ENCODE measurements around the gene KIAA0586.

The KIAA0586 gene

GRCh38 chr14:58540749-58541632 lies 113.5 kb downstream of the KIAA0586 start:
- Mint-ChIP-seq H3K27me3 (no peaks in the 10 kb centered on the region), H3K4me3 (no peak overlapping the region), H3K36me3 (ENCODE audit: insufficient read depth) (peaks cover 2% of the 10 kb centered on the region), H3K9me3 (no peaks in the 10 kb centered on the region), H3K27ac (no peak overlapping the region), H3K4me1 (ENCODE audit: low read depth in 2 of 2) (no peaks in the 10 kb centered on the region)
- DNase-seq (no peak), ATAC-seq (replicated peaks) (no peak)

- H3K27ac Mint-ChIP-seq = no peak overlapping the region
- no peaks in the 10 kb centered on the region for H3K4me1 Mint-ChIP-seq (ENCODE audit: low read depth in 2 of 2)
- ATAC-seq (replicated peaks) = no peak
- H3K9me3 Mint-ChIP-seq = no peaks in the 10 kb centered on the region
- H3K4me3 Mint-ChIP-seq = no peak overlapping the region
- no peak for DNase-seq
- H3K36me3 Mint-ChIP-seq (ENCODE audit: insufficient read depth) = peaks cover 2% of the 10 kb centered on the region
- no peaks in the 10 kb centered on the region for H3K27me3 Mint-ChIP-seq
Measured at GRCh38 chr14:58541633-58542022, 114.1 kb downstream of the KIAA0586 start.

GRCh38 chr14:58543253-58543652 lies 115.7 kb downstream of the KIAA0586 start:
- Mint-ChIP-seq H3K4me3 (no peak overlapping the region), H3K36me3 (ENCODE audit: insufficient read depth) (peaks cover 2% of the 10 kb centered on the region), H3K27me3 (no peaks in the 10 kb centered on the region), H3K4me1 (ENCODE audit: low read depth in 2 of 2) (no peaks in the 10 kb centered on the region), H3K9me3 (no peaks in the 10 kb centered on the region), H3K27ac (no peak overlapping the region)
- no peak for ATAC-seq (replicated peaks)
- DNase-seq = no peak

GRCh38 chr14:58547649-58548048 lies 120.1 kb downstream of the KIAA0586 start:
- Mint-ChIP-seq H3K4me1 (ENCODE audit: low read depth in 2 of 2) (no peaks in the 10 kb centered on the region), H3K27me3 (no peaks in the 10 kb centered on the region), H3K36me3 (ENCODE audit: insufficient read depth) (peaks cover 4% of the 10 kb centered on the region), H3K27ac (no peak overlapping the region), H3K4me3 (no peak overlapping the region), H3K9me3 (no peaks in the 10 kb centered on the region)
- no peak for ATAC-seq (replicated peaks)
- DNase-seq = no peak

- Mint-ChIP-seq H3K27ac (no peak overlapping the region), H3K4me1 (ENCODE audit: low read depth in 2 of 2) (no peaks in the 10 kb centered on the region)
- no peak for DNase-seq
Measured at GRCh38 chr14:58549105-58549757, 121.7 kb downstream of the KIAA0586 start.

GRCh38 chr14:58553959-58554358 lies 126.4 kb downstream of the KIAA0586 start:
- H3K4me3 Mint-ChIP-seq = no peak overlapping the region
- no peaks in the 10 kb centered on the region for H3K27me3 Mint-ChIP-seq
- no peaks in the 10 kb centered on the region for H3K9me3 Mint-ChIP-seq
- H3K4me1 Mint-ChIP-seq (ENCODE audit: low read depth in 2 of 2) = no peaks in the 10 kb centered on the region
- H3K36me3 Mint-ChIP-seq (ENCODE audit: insufficient read depth) = peaks cover 2% of the 10 kb centered on the region
- no peak for ATAC-seq (replicated peaks)
- H3K27ac Mint-ChIP-seq = no peak overlapping the region
- DNase-seq = no peak

More at GRCh38 chr14:58549105-58549757, 121.7 kb downstream of the KIAA0586 start:
- Mint-ChIP-seq H3K27me3 (no peaks in the 10 kb centered on the region), H3K36me3 (ENCODE audit: insufficient read depth) (peaks cover 2% of the 10 kb centered on the region), H3K4me3 (no peak overlapping the region), H3K9me3 (no peaks in the 10 kb centered on the region)
- ATAC-seq (replicated peaks) = no peak

GRCh38 chr14:58555647-58556046 lies 128.1 kb downstream of the KIAA0586 start:
- Mint-ChIP-seq H3K27me3 (no peaks in the 10 kb centered on the region), H3K36me3 (ENCODE audit: insufficient read depth) (no peaks in the 10 kb centered on the region), H3K9me3 (no peaks in the 10 kb centered on the region), H3K27ac (no peak overlapping the region), H3K4me1 (ENCODE audit: low read depth in 2 of 2) (no peaks in the 10 kb centered on the region), H3K4me3 (no peak overlapping the region)
- ATAC-seq (replicated peaks) = no peak
- DNase-seq = no peak

- Mint-ChIP-seq H3K4me1 (ENCODE audit: low read depth in 2 of 2) (no peaks in the 10 kb centered on the region), H3K4me3 (no peak overlapping the region), H3K36me3 (ENCODE audit: insufficient read depth) (no peaks in the 10 kb centered on the region), H3K27ac (no peak overlapping the region), H3K27me3 (no peaks in the 10 kb centered on the region), H3K9me3 (no peaks in the 10 kb centered on the region)
- ATAC-seq (replicated peaks) = no peak
- DNase-seq = no peak
Measured at GRCh38 chr14:58557242-58557641, 129.7 kb downstream of the KIAA0586 start.

- no peaks in the 10 kb centered on the region for H3K27me3 Mint-ChIP-seq
- H3K36me3 Mint-ChIP-seq (ENCODE audit: insufficient read depth) = no peaks in the 10 kb centered on the region
- DNase-seq (no peak), ATAC-seq (replicated peaks) (no peak)
- no peaks in the 10 kb centered on the region for H3K4me1 Mint-ChIP-seq (ENCODE audit: low read depth in 2 of 2)
- no peak overlapping the region for H3K27ac Mint-ChIP-seq
- no peaks in the 10 kb centered on the region for H3K9me3 Mint-ChIP-seq
- H3K4me3 Mint-ChIP-seq = no peak overlapping the region
Measured at GRCh38 chr14:58560208-58560607, 132.7 kb downstream of the KIAA0586 start.

- no peak for DNase-seq
- Mint-ChIP-seq H3K27me3 (no peaks in the 10 kb centered on the region), H3K4me3 (no peak overlapping the region), H3K36me3 (ENCODE audit: insufficient read depth) (no peaks in the 10 kb centered on the region), H3K9me3 (no peaks in the 10 kb centered on the region), H3K27ac (no peak overlapping the region), H3K4me1 (ENCODE audit: low read depth in 2 of 2) (no peaks in the 10 kb centered on the region)
- ATAC-seq (replicated peaks) = no peak
Measured at GRCh38 chr14:58562141-58562540, 134.6 kb downstream of the KIAA0586 start.

GRCh38 chr14:58563978-58564377 lies 136.5 kb downstream of the KIAA0586 start:
- ATAC-seq (replicated peaks) (no peak), DNase-seq (no peak)
- H3K4me3 Mint-ChIP-seq = no peak overlapping the region
- no peak overlapping the region for H3K27ac Mint-ChIP-seq
- no peaks in the 10 kb centered on the region for H3K4me1 Mint-ChIP-seq (ENCODE audit: low read depth in 2 of 2)
- H3K27me3 Mint-ChIP-seq = no peaks in the 10 kb centered on the region
- no peaks in the 10 kb centered on the region for H3K36me3 Mint-ChIP-seq (ENCODE audit: insufficient read depth)
- no peaks in the 10 kb centered on the region for H3K9me3 Mint-ChIP-seq

GRCh38 chr14:58565832-58566231 lies 138.3 kb downstream of the KIAA0586 start:
- H3K4me3 Mint-ChIP-seq = no peak overlapping the region
- no peak overlapping the region for H3K27ac Mint-ChIP-seq
- no peaks in the 10 kb centered on the region for H3K36me3 Mint-ChIP-seq (ENCODE audit: insufficient read depth)
- ATAC-seq (replicated peaks) (no peak), DNase-seq (no peak)
- H3K9me3 Mint-ChIP-seq = no peaks in the 10 kb centered on the region
- no peaks in the 10 kb centered on the region for H3K4me1 Mint-ChIP-seq (ENCODE audit: low read depth in 2 of 2)
- no peaks in the 10 kb centered on the region for H3K27me3 Mint-ChIP-seq

GRCh38 chr14:58566979-58567378 lies 139.5 kb downstream of the KIAA0586 start:
- no peaks in the 10 kb centered on the region for H3K36me3 Mint-ChIP-seq (ENCODE audit: insufficient read depth)
- ATAC-seq (replicated peaks) = no peak
- H3K4me3 Mint-ChIP-seq = no peak overlapping the region
- peaks cover 0 to 7% of the 10 kb centered on the region in 2 donors for H3K27me3 Mint-ChIP-seq
- no peaks in the 10 kb centered on the region for H3K9me3 Mint-ChIP-seq
- DNase-seq = no peak
- H3K27ac Mint-ChIP-seq = no peak overlapping the region
- no peaks in the 10 kb centered on the region for H3K4me1 Mint-ChIP-seq (ENCODE audit: low read depth in 2 of 2)

- Mint-ChIP-seq H3K27ac (no peak overlapping the region), H3K27me3 (peaks cover 0 to 8% of the 10 kb centered on the region in 2 donors), H3K36me3 (ENCODE audit: insufficient read depth) (no peaks in the 10 kb centered on the region), H3K9me3 (no peaks in the 10 kb centered on the region), H3K4me3 (no peak overlapping the region), H3K4me1 (ENCODE audit: low read depth in 2 of 2) (no peaks in the 10 kb centered on the region)
- DNase-seq = no peak
- no peak for ATAC-seq (replicated peaks)
Measured at GRCh38 chr14:58568322-58568721, 140.8 kb downstream of the KIAA0586 start.
